Astrocyte of the spinal cord (primary cell): ENCODE results near the gene NR3C1.

Experiments
- DNase-seq: peaks from one replicate; pipeline ENCODE4 v3.0.0; 2011; ENCODE audit warnings: low read depth, low spot score
- H3K4me3 ChIP-seq: 2 replicates; pipeline ENCODE4 v1.5.1; 2011; ENCODE audit warnings: low read depth, mild to moderate bottlenecking, low read length, moderate library complexity
- CTCF ChIP-seq: IDR thresholded peaks from 2 replicates; pipeline ENCODE4 v1.5.1; 2012; ENCODE audit warnings: low read depth, mild to moderate bottlenecking, low read length, inconsistent platforms
- in situ Hi-C: cut with HindIII; loops from 2 replicates; pipeline ENCODE4 v1.10.0; 2017; ENCODE audit warnings: low sequenced_read_pairs

The NR3C1 gene

GRCh38 chr5:143350341-143350740, 53.1 kb downstream of the NR3C1 start:
- in situ Hi-C loops: no loop called here
- no peak overlapping the region for H3K4me3 ChIP-seq
- no peak for TF ChIP-seq CTCF
- DNase-seq: no peak

GRCh38 chr5:143349177-143349576, 54.3 kb downstream of the NR3C1 start:
- in situ Hi-C loops: no loop called here
- TF ChIP-seq CTCF: no peak

GRCh38 chr5:143347698-143348344, 55.7 kb downstream of the NR3C1 start:
- TF ChIP-seq CTCF: no peak
- no peak overlapping the region for H3K4me3 ChIP-seq
- DNase-seq: no peak
- in situ Hi-C loops: no loop called here

More at GRCh38 chr5:143349177-143349576, 54.3 kb downstream of the NR3C1 start:
- DNase-seq: peak; percentile 22
- no peak overlapping the region for H3K4me3 ChIP-seq

GRCh38 chr5:143347046-143347445, 56.4 kb downstream of the NR3C1 start:
- in situ Hi-C loops: no loop called here
- no peak for TF ChIP-seq CTCF
- DNase-seq: no peak
- no peak overlapping the region for H3K4me3 ChIP-seq

GRCh38 chr5:143345671-143346440, 57.6 kb downstream of the NR3C1 start:
- no peak for DNase-seq
- H3K4me3 ChIP-seq: no peak overlapping the region
- in situ Hi-C loops: no loop called here
- no peak for TF ChIP-seq CTCF

GRCh38 chr5:143343042-143343441, 60.4 kb downstream of the NR3C1 start:
- DNase-seq: no peak
- in situ Hi-C loops: no loop called here
- H3K4me3 ChIP-seq: no peak overlapping the region
- TF ChIP-seq CTCF: no peak
